Dermis microvascular lymphatic vessel endothelial cell (primary cell): ENCODE measurements around the gene GRK2. TPM values are rescaled to one million over a fixed set of nuclear protein-coding genes. Genes with fewer than 3 reads are reported as not detected.

ENCODE experiments used
- DNase-seq, 2 donors: peaks; one replicate each; pipeline versions ENCODE4 v3.0.0 to v3.0.0-alpha.2; 2010; ENCODE audit warnings: low read depth in 2 of 2
- total RNA-seq: library from RNA; depleted of rRNA; stranded (reverse); fragments of >200 nt; gene quantifications from 2 replicates; pipeline ENCODE4 v1.2.1, GENCODE V29; 2014

The GRK2 gene
- total RNA-seq, 1 donor from 2014 or later: 25.9 TPM

- peak in 1 of 2 donors; percentile 15 for DNase-seq
Observed at GRCh38 chr11:67270256-67271204, 4.3 kb downstream of the GRK2 start.

GRCh38 chr11:67271205-67271540 lies 4.9 kb downstream of the GRK2 start:
- DNase-seq: no peak

- DNase-seq: no peak
Observed at GRCh38 chr11:67271541-67272284, 5.4 kb downstream of the GRK2 start.

- no peak for DNase-seq
Observed at GRCh38 chr11:67272327-67273259, 6.3 kb downstream of the GRK2 start.

GRCh38 chr11:67273260-67273990 lies 7.2 kb downstream of the GRK2 start:
- no peak for DNase-seq

GRCh38 chr11:67274768-67275605 lies 8.7 kb downstream of the GRK2 start:
- no peak for DNase-seq

- no peak for DNase-seq
Observed at GRCh38 chr11:67275606-67276409, 9.5 kb downstream of the GRK2 start.

GRCh38 chr11:67276781-67277230 lies 10.5 kb downstream of the GRK2 start:
- peak in 1 of 2 donors; percentile 68 for DNase-seq

- peak; percentile 42 to 89 for DNase-seq
Observed at GRCh38 chr11:67277231-67277961, 11.1 kb downstream of the GRK2 start.

GRCh38 chr11:67278135-67278938 lies 12.1 kb downstream of the GRK2 start:
- no peak for DNase-seq

- no peak for DNase-seq
Observed at GRCh38 chr11:67278939-67279588, 12.8 kb downstream of the GRK2 start.

GRCh38 chr11:67279589-67280340 lies 13.5 kb downstream of the GRK2 start:
- no peak for DNase-seq

GRCh38 chr11:67280341-67280787 lies 14.1 kb downstream of the GRK2 start:
- DNase-seq: no peak

- no peak for DNase-seq
Observed at GRCh38 chr11:67280788-67281551, 14.7 kb downstream of the GRK2 start.

- DNase-seq: no peak
Observed at GRCh38 chr11:67281552-67282150, 15.4 kb downstream of the GRK2 start.
